ENCODE results near the gene DLGAP1.

DLGAP1 gene

DNA sequence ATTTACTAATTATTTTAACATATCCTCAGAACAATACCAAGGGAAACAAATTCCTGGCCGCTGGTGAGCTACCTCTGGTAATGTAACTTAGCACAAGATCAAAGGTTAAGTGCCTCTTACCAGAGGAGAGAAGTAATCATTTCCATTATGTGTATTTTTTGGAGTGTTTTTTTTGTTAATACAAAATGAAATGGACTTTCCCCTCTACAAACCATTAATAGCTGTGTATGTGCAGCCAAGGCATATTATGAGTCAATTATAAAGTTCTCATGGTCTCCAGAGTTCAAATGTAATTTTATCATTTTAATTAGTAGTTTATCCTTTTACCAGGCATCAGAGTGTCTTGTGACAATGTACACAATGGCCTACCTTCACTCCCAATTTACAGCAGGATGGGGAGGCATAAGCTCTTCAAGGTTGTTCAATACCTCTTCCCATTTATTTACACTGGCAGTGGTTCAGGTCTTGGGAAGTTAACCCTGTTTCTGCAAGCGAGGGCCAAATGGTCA lies 762.9 kb downstream of the DLGAP1 start:
- TF ChIP-seq, protein P1, sequence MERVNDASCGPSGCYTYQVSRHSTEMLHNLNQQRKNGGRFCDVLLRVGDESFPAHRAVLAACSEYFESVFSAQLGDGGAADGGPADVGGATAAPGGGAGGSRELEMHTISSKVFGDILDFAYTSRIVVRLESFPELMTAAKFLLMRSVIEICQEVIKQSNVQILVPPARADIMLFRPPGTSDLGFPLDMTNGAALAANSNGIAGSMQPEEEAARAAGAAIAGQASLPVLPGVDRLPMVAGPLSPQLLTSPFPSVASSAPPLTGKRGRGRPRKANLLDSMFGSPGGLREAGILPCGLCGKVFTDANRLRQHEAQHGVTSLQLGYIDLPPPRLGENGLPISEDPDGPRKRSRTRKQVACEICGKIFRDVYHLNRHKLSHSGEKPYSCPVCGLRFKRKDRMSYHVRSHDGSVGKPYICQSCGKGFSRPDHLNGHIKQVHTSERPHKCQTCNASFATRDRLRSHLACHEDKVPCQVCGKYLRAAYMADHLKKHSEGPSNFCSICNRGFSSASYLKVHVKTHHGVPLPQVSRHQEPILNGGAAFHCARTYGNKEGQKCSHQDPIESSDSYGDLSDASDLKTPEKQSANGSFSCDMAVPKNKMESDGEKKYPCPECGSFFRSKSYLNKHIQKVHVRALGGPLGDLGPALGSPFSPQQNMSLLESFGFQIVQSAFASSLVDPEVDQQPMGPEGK (CRISPR knock-in tag; IDR thresholded peaks at IDR 0.05; ENCODE audit: borderline replicate concordance), result no peak
- TF ChIP-seq SNAI2 (CRISPR knock-in tag; IDR thresholded peaks at IDR 0.05) (no peak), ISL1 (CRISPR knock-in tag; IDR thresholded peaks at IDR 0.05) (no peak), OSR1 (CRISPR knock-in tag; IDR thresholded peaks at IDR 0.05) (no peak), ZC3H10 (CRISPR knock-in tag; IDR thresholded peaks at IDR 0.05) (no peak), ARNTL (CRISPR knock-in tag; IDR thresholded peaks at IDR 0.05; ENCODE audit: borderline replicate concordance, low read depth) (no peak), ZNF8 (CRISPR knock-in tag; IDR thresholded peaks at IDR 0.05) (no peak), ESRRG (CRISPR knock-in tag; IDR thresholded peaks at IDR 0.05) (no peak), RARB (CRISPR knock-in tag; IDR thresholded peaks at IDR 0.05) (no peak), ZNF565 (CRISPR knock-in tag; conservative IDR thresholded peaks at IDR 0.05; ENCODE audit: low read depth) (no peak), CSDC2 (CRISPR knock-in tag; IDR thresholded peaks at IDR 0.05) (no peak), BACH2 (CRISPR knock-in tag; IDR thresholded peaks at IDR 0.05; ENCODE audit: borderline replicate concordance) (no peak), TCF4 (CRISPR knock-in tag; IDR thresholded peaks at IDR 0.05; ENCODE audit: borderline replicate concordance) (no peak), ZFP30 (CRISPR knock-in tag; IDR thresholded peaks at IDR 0.05) (no peak), GLIS3 (CRISPR knock-in tag; IDR thresholded peaks at IDR 0.05) (no peak), TOX (CRISPR knock-in tag; IDR thresholded peaks at IDR 0.05; ENCODE audit: borderline replicate concordance) (no peak), ZNF70 (CRISPR knock-in tag; IDR thresholded peaks at IDR 0.05) (no peak)
- TF ChIP-seq, protein P2, sequence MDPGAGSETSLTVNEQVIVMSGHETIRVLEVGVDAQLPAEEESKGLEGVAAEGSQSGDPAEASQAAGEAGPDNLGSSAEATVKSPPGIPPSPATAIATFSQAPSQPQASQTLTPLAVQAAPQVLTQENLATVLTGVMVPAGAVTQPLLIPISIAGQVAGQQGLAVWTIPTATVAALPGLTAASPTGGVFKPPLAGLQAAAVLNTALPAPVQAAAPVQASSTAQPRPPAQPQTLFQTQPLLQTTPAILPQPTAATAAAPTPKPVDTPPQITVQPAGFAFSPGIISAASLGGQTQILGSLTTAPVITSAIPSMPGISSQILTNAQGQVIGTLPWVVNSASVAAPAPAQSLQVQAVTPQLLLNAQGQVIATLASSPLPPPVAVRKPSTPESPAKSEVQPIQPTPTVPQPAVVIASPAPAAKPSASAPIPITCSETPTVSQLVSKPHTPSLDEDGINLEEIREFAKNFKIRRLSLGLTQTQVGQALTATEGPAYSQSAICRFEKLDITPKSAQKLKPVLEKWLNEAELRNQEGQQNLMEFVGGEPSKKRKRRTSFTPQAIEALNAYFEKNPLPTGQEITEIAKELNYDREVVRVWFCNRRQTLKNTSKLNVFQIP (CRISPR knock-in tag; IDR thresholded peaks at IDR 0.05; ENCODE audit: borderline replicate concordance, low read depth), result no peak
- TF ChIP-seq, protein P3, sequence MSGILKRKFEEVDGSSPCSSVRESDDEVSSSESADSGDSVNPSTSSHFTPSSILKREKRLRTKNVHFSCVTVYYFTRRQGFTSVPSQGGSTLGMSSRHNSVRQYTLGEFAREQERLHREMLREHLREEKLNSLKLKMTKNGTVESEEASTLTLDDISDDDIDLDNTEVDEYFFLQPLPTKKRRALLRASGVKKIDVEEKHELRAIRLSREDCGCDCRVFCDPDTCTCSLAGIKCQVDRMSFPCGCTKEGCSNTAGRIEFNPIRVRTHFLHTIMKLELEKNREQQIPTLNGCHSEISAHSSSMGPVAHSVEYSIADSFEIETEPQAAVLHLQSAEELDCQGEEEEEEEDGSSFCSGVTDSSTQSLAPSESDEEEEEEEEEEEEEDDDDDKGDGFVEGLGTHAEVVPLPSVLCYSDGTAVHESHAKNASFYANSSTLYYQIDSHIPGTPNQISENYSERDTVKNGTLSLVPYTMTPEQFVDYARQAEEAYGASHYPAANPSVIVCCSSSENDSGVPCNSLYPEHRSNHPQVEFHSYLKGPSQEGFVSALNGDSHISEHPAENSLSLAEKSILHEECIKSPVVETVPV (CRISPR knock-in tag; IDR thresholded peaks at IDR 0.05), result no peak
- TF ChIP-seq, protein P4, sequence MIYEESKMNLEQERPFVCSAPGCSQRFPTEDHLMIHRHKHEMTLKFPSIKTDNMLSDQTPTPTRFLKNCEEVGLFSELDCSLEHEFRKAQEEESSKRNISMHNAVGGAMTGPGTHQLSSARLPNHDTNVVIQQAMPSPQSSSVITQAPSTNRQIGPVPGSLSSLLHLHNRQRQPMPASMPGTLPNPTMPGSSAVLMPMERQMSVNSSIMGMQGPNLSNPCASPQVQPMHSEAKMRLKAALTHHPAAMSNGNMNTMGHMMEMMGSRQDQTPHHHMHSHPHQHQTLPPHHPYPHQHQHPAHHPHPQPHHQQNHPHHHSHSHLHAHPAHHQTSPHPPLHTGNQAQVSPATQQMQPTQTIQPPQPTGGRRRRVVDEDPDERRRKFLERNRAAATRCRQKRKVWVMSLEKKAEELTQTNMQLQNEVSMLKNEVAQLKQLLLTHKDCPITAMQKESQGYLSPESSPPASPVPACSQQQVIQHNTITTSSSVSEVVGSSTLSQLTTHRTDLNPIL (CRISPR knock-in tag; IDR thresholded peaks at IDR 0.05; ENCODE audit: low read depth), result no peak
- ATAC-seq, result no peak

DNA sequence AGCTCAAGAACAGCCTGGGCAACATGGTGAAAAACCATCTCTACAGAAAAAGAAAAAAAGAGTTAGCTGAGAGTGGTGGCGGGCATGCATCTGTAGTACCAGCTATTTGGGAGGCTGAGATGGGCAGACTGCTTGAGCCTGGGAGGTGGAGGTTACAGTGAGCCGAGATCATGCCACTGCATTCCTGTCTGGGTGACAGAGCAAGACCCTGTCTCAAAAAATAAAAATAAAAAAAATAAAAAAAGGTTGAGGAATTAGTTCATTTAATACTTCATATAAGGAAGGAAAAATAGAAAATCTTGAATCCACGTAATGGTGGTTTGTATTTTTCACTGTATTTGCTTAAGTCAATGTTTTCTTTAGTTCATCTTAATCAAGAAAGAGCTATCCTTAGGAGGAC lies 763.4 kb downstream of the DLGAP1 start:
- no peak for ATAC-seq
- no peak for TF ChIP-seq SNAI2 (CRISPR knock-in tag; IDR thresholded peaks at IDR 0.05)

DNA sequence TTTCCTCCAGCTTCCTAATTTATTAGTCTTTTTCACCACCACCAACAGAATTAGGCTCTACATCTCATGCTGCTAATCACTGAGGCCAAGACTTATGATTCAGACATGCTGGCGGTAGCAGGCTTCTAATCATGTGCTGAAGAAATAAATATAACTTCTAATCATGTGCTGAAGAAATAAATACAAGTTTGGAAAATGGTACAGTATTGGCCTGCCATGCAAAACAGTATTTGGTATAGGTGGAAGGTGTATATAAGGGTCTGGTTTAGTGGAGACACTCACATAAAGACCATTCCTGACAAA lies 764.4 kb downstream of the DLGAP1 start:
- no peak for TF ChIP-seq CSDC2 (CRISPR knock-in tag; IDR thresholded peaks at IDR 0.05)
- ATAC-seq, result no peak

DNA sequence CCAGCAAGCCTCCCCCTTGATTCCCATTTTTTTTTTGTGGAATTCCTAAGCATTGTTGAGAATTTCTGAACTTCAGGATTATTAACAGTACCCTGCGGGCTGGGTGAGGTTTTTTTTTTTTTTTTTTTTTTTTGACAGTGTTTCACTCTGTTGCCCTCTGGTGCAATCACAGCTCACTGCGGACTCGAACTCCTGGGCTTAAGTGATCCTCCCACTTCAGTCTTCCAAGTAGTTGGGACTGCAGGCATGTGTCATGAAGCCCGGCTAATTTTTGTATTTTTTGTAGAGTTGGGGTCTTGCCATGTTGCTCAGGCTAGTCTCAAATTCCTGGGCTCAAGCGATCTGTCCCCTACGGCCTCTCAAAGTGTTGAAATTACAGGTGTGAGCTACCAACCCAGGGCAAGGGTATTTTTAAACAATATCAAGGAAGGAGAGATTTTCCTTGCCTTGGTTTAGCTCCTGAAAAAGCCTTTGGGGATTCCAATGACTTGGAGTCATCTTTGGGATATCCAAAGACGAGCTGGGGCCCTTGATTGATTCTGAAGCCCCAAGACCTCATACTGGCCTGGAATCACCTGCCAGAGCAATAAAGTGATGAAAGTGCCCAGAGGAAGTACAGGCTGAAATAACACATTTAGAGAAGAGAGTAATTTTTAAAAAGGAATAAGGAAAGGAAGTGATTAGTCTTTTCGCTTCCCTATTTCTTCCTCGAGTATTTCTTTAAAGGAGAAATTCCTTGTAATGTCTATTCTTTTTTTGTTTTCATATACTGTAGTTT lies 764.9 kb downstream of the DLGAP1 start:
- no peak for ATAC-seq
- TF ChIP-seq ISL1 (CRISPR knock-in tag; IDR thresholded peaks at IDR 0.05), result no peak
- TF ChIP-seq PPARA (CRISPR knock-in tag; IDR thresholded peaks at IDR 0.05; ENCODE audit: borderline replicate concordance), result no peak
- TF ChIP-seq, protein P4 (CRISPR knock-in tag; IDR thresholded peaks at IDR 0.05; ENCODE audit: low read depth), result no peak
- no peak for TF ChIP-seq SNAI2 (CRISPR knock-in tag; IDR thresholded peaks at IDR 0.05)
- TF ChIP-seq, protein P2 (CRISPR knock-in tag; IDR thresholded peaks at IDR 0.05; ENCODE audit: borderline replicate concordance, low read depth), result no peak
- no peak for TF ChIP-seq ESRRG (CRISPR knock-in tag; IDR thresholded peaks at IDR 0.05)
- no peak for TF ChIP-seq GLIS3 (CRISPR knock-in tag; IDR thresholded peaks at IDR 0.05)
- no peak for TF ChIP-seq RARB (CRISPR knock-in tag; IDR thresholded peaks at IDR 0.05)
- TF ChIP-seq ZFP30 (CRISPR knock-in tag; IDR thresholded peaks at IDR 0.05), result no peak
- no peak for TF ChIP-seq TOX (CRISPR knock-in tag; IDR thresholded peaks at IDR 0.05; ENCODE audit: borderline replicate concordance)
- no peak for TF ChIP-seq TCF4 (CRISPR knock-in tag; IDR thresholded peaks at IDR 0.05; ENCODE audit: borderline replicate concordance)
- TF ChIP-seq ZC3H10 (CRISPR knock-in tag; IDR thresholded peaks at IDR 0.05), result no peak
- no peak for TF ChIP-seq CSDC2 (CRISPR knock-in tag; IDR thresholded peaks at IDR 0.05)
- no peak for TF ChIP-seq ZNF565 (CRISPR knock-in tag; conservative IDR thresholded peaks at IDR 0.05; ENCODE audit: low read depth)
- no peak for TF ChIP-seq ZNF8 (CRISPR knock-in tag; IDR thresholded peaks at IDR 0.05)
- TF ChIP-seq, protein P1 (CRISPR knock-in tag; IDR thresholded peaks at IDR 0.05; ENCODE audit: borderline replicate concordance), result no peak
- no peak for TF ChIP-seq ZFP3 (CRISPR knock-in tag; IDR thresholded peaks at IDR 0.05)

All from SK-N-SH treated with all-trans-retinoic acid at 6 μM for 48 hours (cell line).